ENCODE measurements around the gene MTHFD1L.
"Not testable (repeated sequence)": the region's sequence is repeated elsewhere in the genome, so short reads cannot be mapped to it uniquely, and the experiment has no call there.

MTHFD1L gene

DNA sequence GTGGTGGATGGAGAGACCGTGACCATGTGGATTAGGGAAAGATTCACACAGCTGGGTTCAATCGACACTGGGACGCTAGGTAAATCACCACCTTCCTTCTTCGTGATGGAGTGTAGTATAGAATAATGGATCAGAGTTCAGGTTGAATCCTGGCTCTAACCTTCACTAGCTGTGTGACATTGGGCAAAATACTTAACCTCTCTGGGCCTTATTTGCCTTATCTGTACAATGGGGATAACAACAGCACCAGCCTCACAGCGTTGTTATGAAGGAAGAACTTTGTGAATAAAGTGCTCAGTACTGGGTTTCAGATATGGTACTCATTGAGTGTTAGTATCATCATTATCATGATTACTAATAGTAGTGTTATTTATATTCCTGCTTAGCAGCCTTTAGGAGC, 248.1 kb downstream of the MTHFD1L start:
- Histone ChIP-seq H3K36me3 (no peaks in the 10 kb centered on the region), H3K27me3 (no peaks in the 10 kb centered on the region), H3K4me1 (ENCODE audit: control insufficient read depth in 1 of 2, insufficient read depth in 1 of 2, low read depth in 1 of 2, low read length in 1 of 2) (no peaks in the 10 kb centered on the region), H3K9me3 (no peaks in the 10 kb centered on the region), H3K4me3 (ENCODE audit: low read depth in 1 of 2, low read length in 1 of 2) (no peak overlapping the region), H3K27ac (no peak overlapping the region)
- TF ChIP-seq, protein P1, sequence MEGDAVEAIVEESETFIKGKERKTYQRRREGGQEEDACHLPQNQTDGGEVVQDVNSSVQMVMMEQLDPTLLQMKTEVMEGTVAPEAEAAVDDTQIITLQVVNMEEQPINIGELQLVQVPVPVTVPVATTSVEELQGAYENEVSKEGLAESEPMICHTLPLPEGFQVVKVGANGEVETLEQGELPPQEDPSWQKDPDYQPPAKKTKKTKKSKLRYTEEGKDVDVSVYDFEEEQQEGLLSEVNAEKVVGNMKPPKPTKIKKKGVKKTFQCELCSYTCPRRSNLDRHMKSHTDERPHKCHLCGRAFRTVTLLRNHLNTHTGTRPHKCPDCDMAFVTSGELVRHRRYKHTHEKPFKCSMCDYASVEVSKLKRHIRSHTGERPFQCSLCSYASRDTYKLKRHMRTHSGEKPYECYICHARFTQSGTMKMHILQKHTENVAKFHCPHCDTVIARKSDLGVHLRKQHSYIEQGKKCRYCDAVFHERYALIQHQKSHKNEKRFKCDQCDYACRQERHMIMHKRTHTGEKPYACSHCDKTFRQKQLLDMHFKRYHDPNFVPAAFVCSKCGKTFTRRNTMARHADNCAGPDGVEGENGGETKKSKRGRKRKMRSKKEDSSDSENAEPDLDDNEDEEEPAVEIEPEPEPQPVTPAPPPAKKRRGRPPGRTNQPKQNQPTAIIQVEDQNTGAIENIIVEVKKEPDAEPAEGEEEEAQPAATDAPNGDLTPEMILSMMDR (IDR thresholded peaks at IDR 0.05), result no peak

DNA sequence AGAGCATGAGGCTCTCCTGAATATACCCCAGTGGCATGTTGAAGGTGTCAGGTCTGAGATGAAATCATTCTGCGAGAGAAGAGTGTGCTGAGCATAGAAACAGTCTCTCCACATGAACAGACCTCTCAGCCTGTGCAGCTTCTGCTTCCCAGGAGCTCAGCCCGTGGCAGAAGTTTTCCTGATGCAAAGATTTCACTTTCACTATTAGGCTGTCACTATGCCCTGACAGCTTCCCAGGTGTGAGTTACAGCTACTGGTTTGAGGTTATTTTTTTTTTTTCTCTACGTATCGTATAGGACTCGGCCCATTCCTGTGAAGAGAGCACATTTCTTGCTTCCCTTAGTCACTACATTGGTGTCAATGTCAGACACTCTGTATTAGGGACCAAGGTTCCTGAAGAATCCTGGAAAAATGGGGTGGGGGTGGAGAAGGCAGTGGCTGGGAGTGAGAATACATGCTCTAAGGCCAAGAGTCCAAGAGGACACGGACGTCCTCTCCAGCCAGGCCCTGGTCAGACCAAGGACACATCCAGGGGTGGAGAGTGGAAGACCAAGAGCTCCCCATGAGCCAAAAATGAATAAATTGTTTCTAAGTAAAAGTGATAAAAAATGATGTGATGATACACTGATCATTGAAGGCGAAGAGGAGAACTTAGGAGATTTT, 253.1 kb downstream of the MTHFD1L start:
- no peaks in the 10 kb centered on the region for H3K27me3 ChIP-seq
- H3K4me1 ChIP-seq (ENCODE audit: control insufficient read depth in 1 of 2, insufficient read depth in 1 of 2, low read depth in 1 of 2, low read length in 1 of 2), result no peaks in the 10 kb centered on the region
- H3K9me3 ChIP-seq, result no peaks in the 10 kb centered on the region
- H3K36me3 ChIP-seq, result no peaks in the 10 kb centered on the region
- TF ChIP-seq, protein P1 (IDR thresholded peaks at IDR 0.05), result no peak
- no peak overlapping the region for H3K27ac ChIP-seq
- H3K4me3 ChIP-seq (ENCODE audit: low read depth in 1 of 2, low read length in 1 of 2), result no peak overlapping the region

DNA sequence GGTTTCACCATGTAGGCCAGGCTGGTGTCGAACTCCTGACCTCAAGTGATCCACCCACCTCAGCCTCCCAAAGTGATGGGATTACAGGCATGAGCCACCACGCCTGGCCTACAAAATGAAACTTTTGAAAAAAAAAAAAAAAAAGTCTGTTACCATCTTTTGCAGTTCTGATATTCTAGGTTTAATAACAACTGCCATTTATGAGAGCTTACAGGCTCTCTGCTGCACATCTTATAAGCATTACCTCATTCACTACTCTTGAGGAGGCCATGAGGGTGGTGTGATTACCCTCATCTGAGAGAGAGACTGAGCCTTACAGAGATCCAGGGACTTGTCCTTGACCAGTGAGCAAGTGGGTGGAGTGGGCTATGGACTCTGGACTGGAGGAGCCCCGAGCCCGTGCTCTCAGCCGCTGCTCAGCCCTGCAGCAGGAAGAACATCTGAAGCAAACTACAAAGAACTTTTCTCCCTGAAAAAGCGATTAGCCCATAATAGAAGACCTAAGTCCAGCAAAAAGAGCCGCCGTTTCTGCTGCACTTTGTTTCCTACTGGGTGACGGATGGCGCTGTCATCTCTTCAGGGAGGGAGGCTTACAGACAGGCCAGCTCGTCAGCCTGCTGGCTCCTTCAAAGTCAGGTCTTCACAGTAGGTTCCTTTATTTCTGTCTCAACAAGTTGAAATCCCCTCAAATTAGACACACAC, 254.5 kb downstream of the MTHFD1L start:
- TF ChIP-seq, protein P1 (IDR thresholded peaks at IDR 0.05), result no peak
- no peak overlapping the region for H3K4me3 ChIP-seq (ENCODE audit: low read depth in 1 of 2, low read length in 1 of 2)
- H3K36me3 ChIP-seq, result no peaks in the 10 kb centered on the region
- no peaks in the 10 kb centered on the region for H3K27me3 ChIP-seq
- no peaks in the 10 kb centered on the region for H3K9me3 ChIP-seq
- no peaks in the 10 kb centered on the region for H3K4me1 ChIP-seq (ENCODE audit: control insufficient read depth in 1 of 2, insufficient read depth in 1 of 2, low read depth in 1 of 2, low read length in 1 of 2)
- H3K27ac ChIP-seq, result no peak overlapping the region

DNA sequence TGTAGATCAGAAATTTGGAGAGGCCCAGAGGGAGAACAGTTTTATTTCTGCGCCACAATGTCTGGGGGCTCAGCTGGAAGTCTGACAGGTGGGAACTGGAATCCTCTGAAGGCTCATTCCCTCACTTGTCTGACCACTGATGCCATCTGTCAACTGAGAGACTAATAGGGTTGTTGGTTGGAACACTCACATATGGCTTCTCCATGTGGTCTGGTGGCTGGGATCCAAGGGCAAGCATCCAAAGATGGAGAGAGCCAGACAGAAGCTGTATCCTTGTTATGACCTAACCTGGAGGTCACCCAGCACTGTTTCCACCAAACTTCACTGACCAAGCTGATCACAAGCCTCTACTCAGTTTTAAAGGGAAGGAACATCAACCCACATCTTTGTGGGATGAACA, 256.4 kb downstream of the MTHFD1L start:
- H3K36me3 ChIP-seq, result no peaks in the 10 kb centered on the region
- H3K27me3 ChIP-seq, result no peaks in the 10 kb centered on the region
- no peaks in the 10 kb centered on the region for H3K4me1 ChIP-seq (ENCODE audit: control insufficient read depth in 1 of 2, insufficient read depth in 1 of 2, low read depth in 1 of 2, low read length in 1 of 2)
- H3K27ac ChIP-seq, result no peak overlapping the region
- no peak overlapping the region for H3K4me3 ChIP-seq (ENCODE audit: low read depth in 1 of 2, low read length in 1 of 2)
- no peaks in the 10 kb centered on the region for H3K9me3 ChIP-seq
- TF ChIP-seq, protein P1 (IDR thresholded peaks at IDR 0.05), result no peak

DNA sequence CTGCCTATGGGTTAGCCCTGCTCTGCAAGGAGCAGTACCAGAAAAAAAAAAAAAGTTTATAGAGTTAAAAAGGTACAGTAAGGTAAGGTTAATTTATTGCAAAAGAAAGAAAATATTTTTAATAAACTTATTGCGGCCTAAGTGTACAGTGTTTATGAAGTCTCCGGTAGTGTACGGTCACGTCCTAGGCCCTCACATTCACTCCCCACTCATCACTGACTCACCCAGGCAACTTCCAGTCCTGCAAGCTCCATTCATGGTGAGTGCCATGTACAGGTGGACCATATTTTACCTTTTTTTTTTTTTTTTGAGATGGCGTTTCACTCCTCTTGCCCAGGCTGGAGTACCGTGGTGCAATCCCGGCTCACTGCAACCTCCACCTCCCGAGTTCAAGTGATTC, 258.1 kb downstream of the MTHFD1L start:
- not testable (repeated sequence) for H3K27me3 ChIP-seq; H3K36me3 ChIP-seq; H3K27ac ChIP-seq; H3K4me3 ChIP-seq (ENCODE audit: low read depth in 1 of 2, low read length in 1 of 2); H3K9me3 ChIP-seq; H3K4me1 ChIP-seq (ENCODE audit: control insufficient read depth in 1 of 2, insufficient read depth in 1 of 2, low read depth in 1 of 2, low read length in 1 of 2)

DNA sequence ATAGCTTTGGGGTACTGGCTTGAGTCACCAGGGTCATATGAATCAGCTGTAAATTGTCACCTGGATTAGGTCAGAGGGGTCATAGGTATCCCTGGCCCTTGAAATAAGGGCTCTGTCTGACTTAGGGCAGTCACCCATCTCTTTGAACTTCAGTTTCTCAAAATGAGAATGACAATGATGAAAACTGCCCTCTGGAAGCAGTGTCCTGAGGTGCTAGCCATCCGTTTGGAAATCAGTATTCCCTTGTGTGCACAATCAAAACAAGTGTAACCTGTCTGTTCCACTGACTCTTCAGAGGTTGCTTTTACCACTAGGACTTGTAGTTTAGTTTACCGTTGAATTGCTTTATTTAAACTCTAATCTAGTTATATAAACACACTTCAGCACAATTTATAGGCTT, 259.7 kb downstream of the MTHFD1L start:
- not testable (repeated sequence) for H3K4me1 ChIP-seq (ENCODE audit: control insufficient read depth in 1 of 2, insufficient read depth in 1 of 2, low read depth in 1 of 2, low read length in 1 of 2); H3K27ac ChIP-seq; H3K9me3 ChIP-seq; H3K27me3 ChIP-seq; H3K4me3 ChIP-seq (ENCODE audit: low read depth in 1 of 2, low read length in 1 of 2); H3K36me3 ChIP-seq

DNA sequence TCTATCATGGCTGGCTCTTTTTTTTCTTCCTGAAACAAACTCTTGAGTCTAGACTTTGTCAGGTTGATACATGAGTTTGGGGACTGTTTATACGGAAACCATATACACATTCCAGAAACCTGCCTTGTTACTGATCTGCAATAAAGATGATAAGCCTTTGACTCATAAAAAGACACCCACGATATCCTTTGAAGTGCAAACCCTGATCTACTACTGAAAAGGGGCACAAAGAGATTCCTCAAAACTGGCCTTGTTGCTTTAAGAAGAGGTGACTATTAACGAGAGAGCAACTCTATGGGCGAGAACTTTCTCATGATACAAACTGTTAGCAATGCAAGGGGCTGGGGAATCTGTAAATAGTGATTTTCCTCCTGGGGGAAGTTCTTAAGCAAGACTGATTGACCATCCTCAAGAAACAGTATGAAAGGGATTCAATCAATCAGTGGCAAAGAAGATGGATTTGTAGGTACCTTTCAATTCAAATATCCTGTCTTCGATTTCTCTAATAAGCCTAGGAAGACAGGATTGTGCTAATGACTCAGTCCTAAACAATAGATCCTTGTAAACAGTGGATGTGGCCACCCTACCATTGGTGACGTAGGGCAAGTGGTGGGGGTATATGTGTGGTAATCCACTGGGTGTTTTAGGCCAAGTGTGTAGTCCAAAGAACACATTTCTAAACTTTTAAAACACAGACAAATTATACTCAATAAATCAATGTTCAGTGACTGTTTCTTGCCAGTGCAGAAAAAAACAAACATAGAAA, 260.3 kb downstream of the MTHFD1L start:
- H3K27ac ChIP-seq; H3K9me3 ChIP-seq; H3K4me3 ChIP-seq (ENCODE audit: low read depth in 1 of 2, low read length in 1 of 2); H3K36me3 ChIP-seq; H3K4me1 ChIP-seq (ENCODE audit: control insufficient read depth in 1 of 2, insufficient read depth in 1 of 2, low read depth in 1 of 2, low read length in 1 of 2); H3K27me3 ChIP-seq: not testable (repeated sequence)

DNA sequence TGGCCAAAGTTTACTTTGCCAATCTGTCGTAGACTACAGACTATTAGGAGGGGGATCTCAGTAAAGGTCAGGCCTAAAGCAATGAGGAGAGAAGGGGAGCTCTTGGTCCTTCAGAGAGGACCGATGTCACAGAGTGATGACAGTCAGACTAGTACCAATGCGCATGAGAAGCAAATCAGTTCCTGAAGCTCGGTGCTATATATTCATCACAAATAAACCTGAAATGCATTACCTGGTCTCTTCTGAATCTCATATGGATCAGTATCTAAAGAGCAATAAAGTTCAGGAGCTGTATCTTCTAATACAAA, 260.9 kb downstream of the MTHFD1L start:
- H3K9me3 ChIP-seq; H3K27me3 ChIP-seq; H3K36me3 ChIP-seq; H3K27ac ChIP-seq; H3K4me1 ChIP-seq (ENCODE audit: control insufficient read depth in 1 of 2, insufficient read depth in 1 of 2, low read depth in 1 of 2, low read length in 1 of 2); H3K4me3 ChIP-seq (ENCODE audit: low read depth in 1 of 2, low read length in 1 of 2): not testable (repeated sequence)

DNA sequence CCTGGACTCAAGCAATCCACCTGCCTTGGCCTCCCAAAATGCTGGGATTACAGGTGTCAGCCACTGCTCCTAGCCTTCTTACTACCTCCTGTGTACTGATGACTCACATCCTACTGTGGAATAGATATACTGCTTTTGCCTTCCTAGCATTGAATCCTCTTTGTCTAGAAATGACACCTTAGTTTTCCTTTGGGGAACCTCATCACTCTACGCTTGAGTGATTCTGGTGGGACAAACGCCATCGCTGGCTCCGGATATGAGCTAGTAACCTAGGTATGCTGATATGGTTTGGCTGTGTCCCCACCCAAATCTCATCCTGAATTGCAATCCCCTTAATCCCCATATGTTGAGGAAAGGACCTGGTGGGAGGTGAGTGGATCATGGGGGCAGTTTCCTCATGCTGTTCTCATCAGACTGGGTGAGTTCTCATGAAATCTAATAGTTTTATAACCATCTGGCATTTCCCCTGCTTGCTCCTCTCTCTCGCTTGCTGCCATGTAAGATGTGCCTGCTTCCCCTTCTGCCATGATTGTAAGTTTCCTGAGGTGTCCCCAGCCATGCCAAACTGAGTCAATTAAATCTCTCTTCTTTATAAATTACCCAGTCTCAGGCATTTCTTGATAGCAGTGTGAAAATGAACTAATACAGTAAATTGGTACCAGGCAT, 261.8 kb downstream of the MTHFD1L start:
- not testable (repeated sequence) for H3K36me3 ChIP-seq; H3K27ac ChIP-seq; H3K4me3 ChIP-seq (ENCODE audit: low read depth in 1 of 2, low read length in 1 of 2); H3K9me3 ChIP-seq; H3K4me1 ChIP-seq (ENCODE audit: control insufficient read depth in 1 of 2, insufficient read depth in 1 of 2, low read depth in 1 of 2, low read length in 1 of 2); H3K27me3 ChIP-seq

Measured in neutrophil (primary cell).